ENCODE measurements around the gene NFATC2.

Gene NFATC2

DNA sequence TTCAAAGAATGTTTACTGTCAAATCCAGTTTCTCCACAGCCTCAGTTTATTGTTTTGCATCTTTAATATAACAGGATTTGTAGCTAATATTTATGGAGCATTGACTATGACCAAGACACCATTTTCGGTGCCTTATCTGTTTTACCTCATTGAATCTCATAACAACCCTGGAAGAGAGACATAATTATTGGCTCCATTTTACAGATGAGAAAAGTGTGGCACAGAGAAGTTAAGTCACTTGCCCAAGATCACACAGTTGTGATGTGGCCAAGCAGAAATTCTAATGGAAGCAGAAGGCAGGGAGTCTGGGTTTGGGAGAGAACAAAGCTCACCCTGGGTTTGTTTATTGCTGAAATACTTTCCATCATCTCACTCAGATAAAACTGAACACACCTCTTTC lies 17.5 kb upstream of the NFATC2 start:
- peaks cover 54% of the 10 kb centered on the region for H3K27me3 ChIP-seq (ENCODE audit: control insufficient read depth, low read length)

DNA sequence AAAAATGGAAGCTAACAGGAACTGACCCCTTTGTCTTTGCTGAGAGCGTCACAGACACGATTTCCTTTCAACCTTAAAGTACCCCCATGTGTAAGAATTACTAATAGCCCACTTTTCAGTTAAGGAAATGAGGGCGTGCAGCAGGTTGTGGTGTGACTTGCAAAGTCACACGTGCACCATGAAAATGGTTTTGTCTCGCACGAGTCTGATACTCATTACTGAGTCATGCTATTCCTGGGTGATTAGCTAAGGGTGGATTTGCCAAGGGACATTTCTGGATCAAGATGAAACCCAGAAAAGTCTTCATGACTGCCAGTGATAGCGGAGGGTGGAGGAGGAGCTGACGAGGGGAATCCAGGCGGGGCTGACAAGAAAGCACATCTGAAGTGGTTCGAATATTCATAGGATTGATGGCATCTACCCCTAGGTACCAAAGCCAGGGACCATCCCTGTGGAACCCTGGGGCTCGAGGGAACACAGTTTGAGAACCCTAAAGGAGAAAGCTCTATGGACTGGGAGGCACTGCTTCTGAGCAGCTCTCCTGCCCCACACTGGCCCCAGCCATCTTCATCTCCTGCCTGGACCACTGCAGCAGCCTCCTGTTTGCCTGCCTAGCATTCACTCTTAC lies 12.1 kb upstream of the NFATC2 start:
- H3K4me2 ChIP-seq (ENCODE audit: low read length), result peak overlapping the region; percentile 46
- peaks cover 6% of the 10 kb centered on the region for H3K27me3 ChIP-seq (ENCODE audit: control insufficient read depth, low read length)
- no peaks in the 10 kb centered on the region for H3K79me2 ChIP-seq (ENCODE audit: control insufficient read depth, low read length)
- H3K9me3 ChIP-seq (ENCODE audit: control insufficient read depth, insufficient read depth, low read length), result no peaks in the 10 kb centered on the region
- no peaks in the 10 kb centered on the region for H4K20me1 ChIP-seq (ENCODE audit: control insufficient read depth, insufficient read depth, low read depth, low read length)
- no peaks in the 10 kb centered on the region for H3K36me3 ChIP-seq (ENCODE audit: control insufficient read depth, low read length)
- no peaks in the 10 kb centered on the region for H3F3A ChIP-seq (ENCODE audit: control insufficient read depth, insufficient read depth)
- H3K4me3 ChIP-seq (ENCODE audit: low read length), result peak overlapping the region; percentile 13; the same call in 1 of the 2 replicates
- H3K4me1 ChIP-seq (ENCODE audit: control insufficient read depth, low read length), result peaks cover 11% of the 10 kb centered on the region
- H3K9me2 ChIP-seq (replicated peaks; ENCODE audit: control insufficient read depth, low read length), result no peaks in the 10 kb centered on the region
- TF ChIP-seq EZH2phosphoT487 (IDR thresholded peaks at IDR 0.05; ENCODE audit: borderline replicate concordance, low read length), result no peak
- TF ChIP-seq, protein P1, sequence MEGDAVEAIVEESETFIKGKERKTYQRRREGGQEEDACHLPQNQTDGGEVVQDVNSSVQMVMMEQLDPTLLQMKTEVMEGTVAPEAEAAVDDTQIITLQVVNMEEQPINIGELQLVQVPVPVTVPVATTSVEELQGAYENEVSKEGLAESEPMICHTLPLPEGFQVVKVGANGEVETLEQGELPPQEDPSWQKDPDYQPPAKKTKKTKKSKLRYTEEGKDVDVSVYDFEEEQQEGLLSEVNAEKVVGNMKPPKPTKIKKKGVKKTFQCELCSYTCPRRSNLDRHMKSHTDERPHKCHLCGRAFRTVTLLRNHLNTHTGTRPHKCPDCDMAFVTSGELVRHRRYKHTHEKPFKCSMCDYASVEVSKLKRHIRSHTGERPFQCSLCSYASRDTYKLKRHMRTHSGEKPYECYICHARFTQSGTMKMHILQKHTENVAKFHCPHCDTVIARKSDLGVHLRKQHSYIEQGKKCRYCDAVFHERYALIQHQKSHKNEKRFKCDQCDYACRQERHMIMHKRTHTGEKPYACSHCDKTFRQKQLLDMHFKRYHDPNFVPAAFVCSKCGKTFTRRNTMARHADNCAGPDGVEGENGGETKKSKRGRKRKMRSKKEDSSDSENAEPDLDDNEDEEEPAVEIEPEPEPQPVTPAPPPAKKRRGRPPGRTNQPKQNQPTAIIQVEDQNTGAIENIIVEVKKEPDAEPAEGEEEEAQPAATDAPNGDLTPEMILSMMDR (IDR thresholded peaks at IDR 0.05; ENCODE audit: low read depth, low read length, poor library complexity, severe bottlenecking), result no peak
- H3K27ac ChIP-seq (ENCODE audit: low read depth, low read length), result no peak overlapping the region

More for the DNA sequence above, 17.5 kb upstream of the NFATC2 start:
- Histone ChIP-seq H4K20me1 (ENCODE audit: control insufficient read depth, insufficient read depth, low read depth, low read length) (no peaks in the 10 kb centered on the region), H3K36me3 (ENCODE audit: control insufficient read depth, low read length) (no peaks in the 10 kb centered on the region), H3K4me1 (ENCODE audit: control insufficient read depth, low read length) (no peaks in the 10 kb centered on the region), H3K27ac (ENCODE audit: low read depth, low read length) (no peak overlapping the region), H3K4me3 (ENCODE audit: low read length) (no peak overlapping the region), H3K4me2 (ENCODE audit: low read length) (no peak overlapping the region), H3F3A (ENCODE audit: control insufficient read depth, insufficient read depth) (no peaks in the 10 kb centered on the region), H3K9me3 (ENCODE audit: control insufficient read depth, insufficient read depth, low read length) (no peaks in the 10 kb centered on the region), H3K9me2 (replicated peaks; ENCODE audit: control insufficient read depth, low read length) (no peaks in the 10 kb centered on the region), H3K79me2 (ENCODE audit: control insufficient read depth, low read length) (no peaks in the 10 kb centered on the region)
- TF ChIP-seq, protein P1 (IDR thresholded peaks at IDR 0.05; ENCODE audit: low read depth, low read length, poor library complexity, severe bottlenecking), result no peak
- TF ChIP-seq EZH2phosphoT487 (IDR thresholded peaks at IDR 0.05; ENCODE audit: borderline replicate concordance, low read length), result no peak

DNA sequence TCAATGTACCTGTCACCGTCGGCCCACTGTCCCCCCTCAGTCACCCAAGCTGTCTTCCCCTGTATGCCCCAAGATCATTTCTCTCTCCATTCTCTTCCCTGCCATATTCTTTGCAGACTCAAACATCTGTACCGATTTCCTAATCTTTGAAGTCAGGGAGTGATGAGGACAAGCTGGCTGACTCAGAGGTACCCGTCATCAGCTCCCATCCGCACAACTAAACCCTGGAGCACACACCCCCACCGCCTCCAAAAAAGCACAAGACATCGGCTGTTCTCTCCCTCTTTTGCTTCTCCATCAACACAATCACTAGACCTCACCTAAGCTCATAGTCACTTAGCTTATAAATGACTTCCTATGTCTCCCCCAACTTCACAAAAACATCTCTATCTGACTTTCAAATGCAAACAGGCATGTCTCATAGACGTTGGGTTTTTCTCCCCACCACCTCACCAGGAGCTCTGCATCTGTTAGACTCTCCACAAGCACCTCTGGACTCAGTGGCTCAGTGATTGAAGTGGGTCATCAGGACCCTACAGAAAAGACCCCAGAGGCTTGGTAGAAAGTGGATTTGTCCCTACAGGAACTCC lies 11.5 kb upstream of the NFATC2 start:
- Histone ChIP-seq H3K79me2 (ENCODE audit: control insufficient read depth, low read length) (no peaks in the 10 kb centered on the region), H3F3A (ENCODE audit: control insufficient read depth, insufficient read depth) (no peaks in the 10 kb centered on the region), H3K4me1 (ENCODE audit: control insufficient read depth, low read length) (peaks cover 11% of the 10 kb centered on the region), H3K9me2 (replicated peaks; ENCODE audit: control insufficient read depth, low read length) (no peaks in the 10 kb centered on the region), H3K9me3 (ENCODE audit: control insufficient read depth, insufficient read depth, low read length) (no peaks in the 10 kb centered on the region), H3K27me3 (ENCODE audit: control insufficient read depth, low read length) (no peaks in the 10 kb centered on the region; the same call in 1 of the 2 replicates), H3K36me3 (ENCODE audit: control insufficient read depth, low read length) (no peaks in the 10 kb centered on the region), H4K20me1 (ENCODE audit: control insufficient read depth, insufficient read depth, low read depth, low read length) (no peaks in the 10 kb centered on the region), H3K4me3 (ENCODE audit: low read length) (peak overlapping the region; percentile 13; the same call in 1 of the 2 replicates), H3K27ac (ENCODE audit: low read depth, low read length) (no peak overlapping the region), H3K4me2 (ENCODE audit: low read length) (peak overlapping the region; percentile 46)
- TF ChIP-seq EZH2phosphoT487 (IDR thresholded peaks at IDR 0.05; ENCODE audit: borderline replicate concordance, low read length), result no peak
- TF ChIP-seq, protein P1 (IDR thresholded peaks at IDR 0.05; ENCODE audit: low read depth, low read length, poor library complexity, severe bottlenecking), result no peak

Data from DOHH2 (cell line).